Gastrocnemius medialis (tissue), 4 donors: ENCODE data around the gene CACNA1D. TPM values are rescaled to one million over a fixed set of nuclear protein-coding genes. Genes with fewer than 3 reads are reported as not detected.

Source experiments
- ATAC-seq, 2 donors: fragments of 150-250 bp; one replicate each; pipeline ENCODE4 v1.9.1; 2016
- DNase-seq, 2 donors: peaks; one replicate each; pipeline ENCODE4 v3.0.0-alpha.2; 2019
- H3K27ac ChIP-seq, 4 donors: fragments of 200-600 bp; sonication (generic); 1 replicate in 1 of 4; 2 replicates in 3 of 4; pipeline ENCODE4 v1.5.1; 2016 to 2018; ENCODE audit warnings: mild to moderate bottlenecking in 2 of 4, moderate library complexity in 1 of 4
- H3K27me3 ChIP-seq, 3 donors: fragments of 200-600 bp; sonication (generic) in 2 of 3; 1 replicate in 1 of 3; 2 replicates in 2 of 3; pipeline versions ENCODE4 v1.5.1 to v1.6.0; 2016 to 2019; ENCODE audit warnings: mild to moderate bottlenecking in 1 of 3, moderate library complexity in 1 of 3
- H3K36me3 ChIP-seq, 2 donors: fragments of 200-600 bp; sonication (generic) in 1 of 2; one replicate each; pipeline ENCODE4 v1.5.1; 2017 to 2018
- H3K4me1 ChIP-seq, 2 donors: fragments of 200-600 bp; sonication (generic) in 1 of 2; one replicate each; pipeline ENCODE4 v1.5.1; 2016 to 2017; ENCODE audit warnings: mild to moderate bottlenecking in 2 of 2
- H3K4me3 ChIP-seq, 4 donors: fragments of 200-600 bp; sonication (generic) in 3 of 4; 1 replicate in 1 of 4; 2 replicates in 3 of 4; pipeline ENCODE4 v1.5.1; 2016 to 2019; ENCODE audit warnings: mild to moderate bottlenecking in 2 of 4
- H3K9me3 ChIP-seq, 3 donors: fragments of 200-600 bp; sonication (generic) in 2 of 3; 1 replicate in 1 of 3; 2 replicates in 2 of 3; pipeline ENCODE4 v1.5.1; 2016 to 2019
- CTCF ChIP-seq, 5 experiments: fragments of 450-650 bp in 3 of 5; fragments of 200-600 bp in 2 of 5; sonication (generic) in 2 of 5; IDR thresholded peaks in 4 of 5; conservative IDR thresholded peaks in 1 of 5; 1 replicate in 4 of 5; 2 replicates in 1 of 5; pipeline ENCODE4 v1.5.1; 2016 to 2019; ENCODE audit warnings: antibody characterized with exemption in 5 of 5, mild to moderate bottlenecking in 3 of 5, moderate library complexity in 3 of 5
- POLR2A ChIP-seq, 2 donors: fragments of 450-650 bp; IDR thresholded peaks; one replicate each; pipeline ENCODE4 v1.6.1; 2017; ENCODE audit warnings: antibody characterized with exemption in 2 of 2, mild to moderate bottlenecking in 2 of 2, moderate library complexity in 2 of 2
- in situ Hi-C, 4 donors: fragments of 200-750 bp; cut with MboI; loops; one replicate each; pipeline versions ENCODE4 v1.15.0 to v1.8.0; 2017; ENCODE audit warnings: low sequenced_read_pairs in 4 of 4
- intact Hi-C: fragments of 100-400 bp; cut with DNase I; formaldehyde crosslinking; loops from one replicate; pipeline ENCODE4 v1.15.1; 2023; ENCODE audit warnings: low total_unique reads
- total RNA-seq, 4 donors: library from RNA; depleted of rRNA; stranded (reverse); fragments of >200 nt; gene quantifications; one replicate each; pipeline versions ENCODE4 v1.1.0 to v1.2.3, GENCODE V29; 2016

The CACNA1D gene
- total RNA-seq, 4 donors from 2014 or later: 0.18 to 0.34 TPM; not detected in 2

- Histone ChIP-seq H3K4me1 (no peaks in the 10 kb centered on the region), H3K4me3 (no peak overlapping the region), H3K27me3 (no peaks in the 10 kb centered on the region), H3K9me3 (no peaks in the 10 kb centered on the region), H3K36me3 (no peaks in the 10 kb centered on the region), H3K27ac (no peak overlapping the region)
- in situ Hi-C loops: no loop called here
- intact Hi-C loops: no loop called here
- no peak for ATAC-seq
- DNase-seq: no peak
- TF ChIP-seq POLR2A (IDR thresholded peaks at IDR 0.05) (no peak), CTCF (IDR thresholded peaks at IDR 0.05 in 4 of 5, conservative IDR thresholded peaks at IDR 0.05 in 1 of 5) (no peak)
These were observed 39.1 kb downstream of the CACNA1D start for GRCh38 chr3:53533472-53533871.

- in situ Hi-C loops (no loop called here), intact Hi-C loops (no loop called here)
- no peak for ATAC-seq
- Histone ChIP-seq H3K4me3 (no peak overlapping the region), H3K27ac (no peak overlapping the region), H3K27me3 (no peaks in the 10 kb centered on the region), H3K9me3 (no peaks in the 10 kb centered on the region), H3K36me3 (no peaks in the 10 kb centered on the region), H3K4me1 (no peaks in the 10 kb centered on the region)
- TF ChIP-seq POLR2A (IDR thresholded peaks at IDR 0.05) (no peak), CTCF (IDR thresholded peaks at IDR 0.05 in 4 of 5, conservative IDR thresholded peaks at IDR 0.05 in 1 of 5) (no peak)
- DNase-seq: no peak
These were observed 39.8 kb downstream of the CACNA1D start for GRCh38 chr3:53534216-53534615.

- Histone ChIP-seq H3K27ac (no peak overlapping the region), H3K9me3 (no peaks in the 10 kb centered on the region), H3K36me3 (no peaks in the 10 kb centered on the region), H3K4me1 (no peaks in the 10 kb centered on the region), H3K4me3 (no peak overlapping the region), H3K27me3 (no peaks in the 10 kb centered on the region)
- in situ Hi-C loops: no loop called here
- TF ChIP-seq CTCF (IDR thresholded peaks at IDR 0.05 in 4 of 5, conservative IDR thresholded peaks at IDR 0.05 in 1 of 5) (no peak), POLR2A (IDR thresholded peaks at IDR 0.05) (no peak)
- no peak for DNase-seq
- no peak for ATAC-seq
- intact Hi-C loops: no loop called here
These were observed 40.4 kb downstream of the CACNA1D start for GRCh38 chr3:53534676-53535400.

- Histone ChIP-seq H3K4me1 (no peaks in the 10 kb centered on the region), H3K9me3 (no peaks in the 10 kb centered on the region), H3K4me3 (no peak overlapping the region), H3K36me3 (no peaks in the 10 kb centered on the region), H3K27ac (no peak overlapping the region), H3K27me3 (no peaks in the 10 kb centered on the region)
- intact Hi-C loops (no loop called here), in situ Hi-C loops (no loop called here)
- DNase-seq (no peak), ATAC-seq (no peak)
- TF ChIP-seq POLR2A (IDR thresholded peaks at IDR 0.05): no peak
- no peak for TF ChIP-seq CTCF (IDR thresholded peaks at IDR 0.05 in 4 of 5, conservative IDR thresholded peaks at IDR 0.05 in 1 of 5)
These were observed 41.9 kb downstream of the CACNA1D start for GRCh38 chr3:53536282-53536681.

DNA sequence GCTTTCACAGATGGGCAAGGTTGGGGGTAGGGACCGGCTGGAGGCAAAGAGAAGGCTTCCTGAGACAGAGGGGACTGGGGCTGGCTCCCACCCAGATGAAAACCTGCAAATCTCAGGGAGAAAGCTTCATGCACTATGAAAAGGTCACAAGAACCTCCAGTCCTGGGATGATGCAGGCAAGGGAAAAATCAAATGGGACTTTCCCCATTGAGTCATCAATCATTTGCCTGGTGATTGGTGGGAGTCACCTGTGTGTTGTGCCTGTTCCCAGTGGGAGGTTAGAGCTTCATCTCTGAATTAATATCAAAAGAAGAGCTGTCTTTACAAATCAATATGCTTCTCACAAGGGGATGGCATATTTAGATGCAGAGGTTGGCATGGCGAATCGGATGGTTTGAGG is 49.9 kb downstream of the CACNA1D start:
- peaks cover 0 to 6% of the 10 kb centered on the region in 2 donors for H3K4me1 ChIP-seq
- TF ChIP-seq POLR2A (IDR thresholded peaks at IDR 0.05) (no peak), CTCF (IDR thresholded peaks at IDR 0.05 in 4 of 5, conservative IDR thresholded peaks at IDR 0.05 in 1 of 5) (no peak)
- in situ Hi-C loops (no loop called here), intact Hi-C loops (no loop called here)
- ATAC-seq (no peak), DNase-seq (no peak)
- H3K4me3 ChIP-seq: no peak overlapping the region
- no peaks in the 10 kb centered on the region for H3K36me3 ChIP-seq
- no peak overlapping the region for H3K27ac ChIP-seq
- no peaks in the 10 kb centered on the region for H3K9me3 ChIP-seq
- no peaks in the 10 kb centered on the region for H3K27me3 ChIP-seq
